Endothelial cell of umbilical vein (primary cell): ENCODE results near the gene DDR2. TPM values are rescaled to one million over a fixed set of nuclear protein-coding genes. Genes with fewer than 3 reads are reported as not detected.

Experiments
- BruUV-seq: library from RNA; stranded (reverse); fragments of 400-500 nt; replicated peaks from 2 replicates; lab custom pipeline; 2021; lab: Mats Ljungman, UMichigan
- CTCF ChIA-PET: fragments of 300-600, 350-600 bp; sonication (Branson Sonifier 250); formaldehyde crosslinking; loops from one replicate; lab custom pipeline; 2021; ENCODE audit warnings: antibody characterized with exemption, inconsistent platforms; lab: Charles Lee
- POLR2A ChIA-PET: fragments of 300-600, 350-600 bp; sonication (Branson Sonifier 250); formaldehyde crosslinking; loops from one replicate; lab custom pipeline; 2021; ENCODE audit warnings: antibody characterized with exemption, inconsistent platforms; lab: Charles Lee
- DNase-seq: peaks from one replicate; pipeline ENCODE4 v3.0.0-alpha.2; 2011; ENCODE audit warnings: low read depth, low spot score
- FAIRE-seq: peaks from 2 replicates; lab custom pipeline; 2011; peaks lifted over from hg19 to GRCh38; lab: Jason Lieb, UNC
- H2AFZ ChIP-seq: 2 replicates; pipeline ENCODE4 v1.6.0; 2012; ENCODE audit warnings: low read depth, low read length, control low read depth, inconsistent platforms
- H3K27ac ChIP-seq: 2 replicates; pipeline ENCODE4 v1.5.1; 2011; ENCODE audit warnings: low read depth, mild to moderate bottlenecking, control low read depth, low read length, moderate library complexity; ENCODE audit not compliant: insufficient read depth
- H3K27me3 ChIP-seq, 2 experiments: 2 replicates each; pipeline versions ENCODE4 v1.6.0 to v1.6.1; 2011; ENCODE audit warnings: low read length in 2 of 2, mixed read lengths in 1 of 2; ENCODE audit not compliant: control insufficient read depth in 2 of 2, insufficient read depth in 2 of 2
- H3K36me3 ChIP-seq, 2 experiments: 2 replicates in 1 of 2; 3 replicates in 1 of 2; pipeline ENCODE4 v1.5.1; 2011; ENCODE audit warnings: low read length in 2 of 2, mild to moderate bottlenecking in 1 of 2, moderate library complexity in 1 of 2; ENCODE audit not compliant: control insufficient read depth in 2 of 2, insufficient read depth in 2 of 2; ENCODE audit errors: extremely low read depth in 1 of 2
- H3K4me1 ChIP-seq: 3 replicates; pipeline ENCODE4 v1.5.1; 2011; ENCODE audit warnings: mild to moderate bottlenecking, low read length; ENCODE audit not compliant: control insufficient read depth, insufficient read depth; ENCODE audit errors: extremely low read depth
- H3K4me2 ChIP-seq: 2 replicates; pipeline ENCODE4 v1.6.1; 2011; ENCODE audit warnings: low read length, control low read depth, mixed read lengths; ENCODE audit not compliant: insufficient read depth
- H3K4me3 ChIP-seq, 3 experiments: fragments of 200-600 bp in 1 of 3; sonication (generic), shearing (Covaris generic) in 1 of 3; replicated peaks in 1 of 3; 2 replicates each; pipeline ENCODE4 v1.5.1; 2011 to 2016; ENCODE audit warnings: control low read depth in 3 of 3, low read length in 3 of 3, mild to moderate bottlenecking in 2 of 3, inconsistent platforms in 1 of 3, low read depth in 1 of 3, moderate library complexity in 1 of 3; ENCODE audit not compliant: insufficient read depth in 1 of 3
- H3K79me2 ChIP-seq: 2 replicates; pipeline ENCODE4 v1.6.0; 2012; ENCODE audit warnings: low read length, inconsistent platforms; ENCODE audit not compliant: control insufficient read depth, insufficient read depth
- H3K9ac ChIP-seq: replicated peaks from 2 replicates; pipeline ENCODE3; 2011; ENCODE audit warnings: low read length, control low read depth; ENCODE audit not compliant: insufficient read depth; ENCODE audit errors: extremely low read depth
- H3K9me1 ChIP-seq: replicated peaks from 3 replicates; pipeline ENCODE4 v1.6.0; 2011; ENCODE audit warnings: mild to moderate bottlenecking, low read length; ENCODE audit not compliant: control insufficient read depth, insufficient read depth; ENCODE audit errors: extremely low read depth
- H3K9me3 ChIP-seq: replicated peaks from 2 replicates; pipeline ENCODE4 v1.5.1; 2012; ENCODE audit warnings: low read length, inconsistent platforms; ENCODE audit not compliant: control insufficient read depth, insufficient read depth
- H4K20me1 ChIP-seq: replicated peaks from 2 replicates; pipeline ENCODE3; 2011; ENCODE audit warnings: mild to moderate bottlenecking, low read length; ENCODE audit not compliant: control insufficient read depth, insufficient read depth; ENCODE audit errors: extremely low read depth
- EZH2 ChIP-seq: IDR thresholded peaks from 2 replicates; pipeline ENCODE4 v1.6.1; 2012; ENCODE audit warnings: borderline replicate concordance, low read depth, mild to moderate bottlenecking, moderate library complexity, low read length, inconsistent platforms; ENCODE audit not compliant: severe bottlenecking
- FOS ChIP-seq: IDR thresholded peaks from 2 replicates; pipeline ENCODE4 v1.6.1; 2011; ENCODE audit warnings: mild to moderate bottlenecking, low read length, moderate library complexity, borderline replicate concordance; ENCODE audit not compliant: insufficient read depth
- GATA2 ChIP-seq: IDR thresholded peaks from 2 replicates; pipeline ENCODE4 v1.7.0; 2011; ENCODE audit warnings: low read depth, mild to moderate bottlenecking, moderate library complexity, mixed read lengths, low read length; ENCODE audit not compliant: insufficient read length, insufficient read depth
- JUN ChIP-seq: IDR thresholded peaks from 2 replicates; pipeline ENCODE4 v1.6.1; 2011; ENCODE audit warnings: borderline replicate concordance, low read depth; ENCODE audit not compliant: insufficient read length, insufficient read depth
- MYC ChIP-seq: IDR thresholded peaks from one replicate; pipeline ENCODE4 v1.6.1; 2011; ENCODE audit warnings: mild to moderate bottlenecking, low read depth, low read length
- POLR2A ChIP-seq: IDR thresholded peaks from 2 replicates; pipeline ENCODE4 v1.6.1; 2012; ENCODE audit warnings: low read depth, mild to moderate bottlenecking, control low read depth, low read length
- POLR2AphosphoS5 ChIP-seq: IDR thresholded peaks from 2 replicates; pipeline ENCODE4 v1.6.1; 2012; ENCODE audit warnings: low read depth, mild to moderate bottlenecking, control low read depth, low read length, moderate library complexity; ENCODE audit not compliant: insufficient read depth
- dilution Hi-C: fragments of 300-500 bp; cut with MboI; formaldehyde crosslinking; loops from one replicate; pipeline ENCODE4 v1.15.0; 2019; ENCODE audit warnings: low sequenced_read_pairs; ENCODE audit not compliant: extremely low pct_ligation_motif_present
- intact Hi-C: fragments of 100-400 bp; cut with micrococcal nuclease; formaldehyde crosslinking; loops from one replicate; pipeline ENCODE4 v1.10.0; 2022
- polyA plus RNA-seq, 4 experiments: library from polyadenylated mRNA; depleted of rRNA in 3 of 4; stranded (reverse) in 3 of 4; unstranded in 1 of 4; fragments of >200 nt; gene quantifications; 2 replicates each; pipeline versions ENCODE4 v1.2.1 to v1.2.3, GENCODE V29; 2011 to 2012; ENCODE audit warnings: missing spikeins in 1 of 4
- total RNA-seq: library from RNA; stranded (reverse); gene quantifications from 2 replicates; pipeline ENCODE4 v1.2.3, GENCODE V29; 2021
- TF ChIP-seq, protein P1 (sequence below): IDR thresholded peaks from 2 replicates; pipeline ENCODE4 v1.6.1; 2011; ENCODE audit not compliant: insufficient read depth, insufficient read length
- TF ChIP-seq, protein P2 (sequence below), 2 donors: IDR thresholded peaks; 1 replicate in 1 of 2; 2 replicates in 1 of 2; pipeline ENCODE4 v1.5.1; 2011; ENCODE audit warnings: low read length in 2 of 2, mild to moderate bottlenecking in 2 of 2, moderate library complexity in 2 of 2, control low read depth in 1 of 2, inconsistent platforms in 1 of 2, low read depth in 1 of 2; ENCODE audit not compliant: insufficient read depth in 1 of 2; ENCODE audit errors: extremely low read depth in 1 of 2

DDR2 gene
- total and polyA plus RNA-seq, 2 donors (not counting 3 experiments of a cell fraction or from before 2014, with no cell fraction given) = 27.8 to 30.8 TPM

DNA sequence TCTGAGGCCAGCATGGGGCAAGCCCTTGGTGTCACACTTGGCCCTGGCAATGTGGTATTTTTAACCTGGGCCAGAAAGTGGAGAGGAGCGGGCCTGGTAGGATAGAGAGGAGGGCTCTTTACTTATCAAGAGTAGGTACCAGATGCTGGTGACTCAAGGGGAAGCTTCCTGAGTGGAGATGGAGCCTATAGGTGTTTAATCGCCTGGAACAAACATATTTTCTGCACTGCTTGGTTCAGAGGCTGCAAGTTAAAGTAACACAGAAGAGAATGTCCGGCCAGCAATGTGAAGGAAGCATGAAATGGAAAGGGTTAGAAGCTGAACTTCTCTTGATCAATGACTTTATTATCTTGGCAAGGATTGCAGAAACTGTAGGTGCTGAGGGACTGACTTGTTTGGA lies 74.3 kb downstream of the DDR2 start:
- Histone ChIP-seq H4K20me1 (no peaks in the 10 kb centered on the region), H3K4me1 (peaks cover 27% of the 10 kb centered on the region), H3K27me3 (no peaks in the 10 kb centered on the region), H3K27ac (no peak overlapping the region), H3K9ac (no peak overlapping the region), H3K79me2 (no peaks in the 10 kb centered on the region), H3K4me2 (no peak overlapping the region), H3K9me3 (no peaks in the 10 kb centered on the region), H2AFZ (no peak overlapping the region), H3K36me3 (peaks cover 0 to 2% of the 10 kb centered on the region in 2 experiments), H3K9me1 (no peaks in the 10 kb centered on the region), H3K4me3 (no peak overlapping the region)
- TF ChIP-seq POLR2AphosphoS5 (no peak), GATA2 (no peak), POLR2A (no peak), EZH2 (no peak), FOS (no peak), MYC (no peak), JUN (no peak)
- TF ChIP-seq, protein P1, sequence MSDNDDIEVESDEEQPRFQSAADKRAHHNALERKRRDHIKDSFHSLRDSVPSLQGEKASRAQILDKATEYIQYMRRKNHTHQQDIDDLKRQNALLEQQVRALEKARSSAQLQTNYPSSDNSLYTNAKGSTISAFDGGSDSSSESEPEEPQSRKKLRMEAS = no peak
- TF ChIP-seq, protein P2, sequence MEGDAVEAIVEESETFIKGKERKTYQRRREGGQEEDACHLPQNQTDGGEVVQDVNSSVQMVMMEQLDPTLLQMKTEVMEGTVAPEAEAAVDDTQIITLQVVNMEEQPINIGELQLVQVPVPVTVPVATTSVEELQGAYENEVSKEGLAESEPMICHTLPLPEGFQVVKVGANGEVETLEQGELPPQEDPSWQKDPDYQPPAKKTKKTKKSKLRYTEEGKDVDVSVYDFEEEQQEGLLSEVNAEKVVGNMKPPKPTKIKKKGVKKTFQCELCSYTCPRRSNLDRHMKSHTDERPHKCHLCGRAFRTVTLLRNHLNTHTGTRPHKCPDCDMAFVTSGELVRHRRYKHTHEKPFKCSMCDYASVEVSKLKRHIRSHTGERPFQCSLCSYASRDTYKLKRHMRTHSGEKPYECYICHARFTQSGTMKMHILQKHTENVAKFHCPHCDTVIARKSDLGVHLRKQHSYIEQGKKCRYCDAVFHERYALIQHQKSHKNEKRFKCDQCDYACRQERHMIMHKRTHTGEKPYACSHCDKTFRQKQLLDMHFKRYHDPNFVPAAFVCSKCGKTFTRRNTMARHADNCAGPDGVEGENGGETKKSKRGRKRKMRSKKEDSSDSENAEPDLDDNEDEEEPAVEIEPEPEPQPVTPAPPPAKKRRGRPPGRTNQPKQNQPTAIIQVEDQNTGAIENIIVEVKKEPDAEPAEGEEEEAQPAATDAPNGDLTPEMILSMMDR (IDR thresholded peaks at IDR 0.05; ENCODE audit: extremely low read depth in 1 of 2, insufficient read depth in 1 of 2, low read depth in 1 of 2, low read length in 2 of 2) = no peak
- ChIA-PET POLR2A (no interaction called here), CTCF (no interaction called here)
- intact Hi-C loops = no loop called here
- no peak for DNase-seq
- dilution Hi-C loops = no loop called here
- BruUV-seq = no TSS peak
- no peak for FAIRE-seq
